OCI-LY1 (cell line): ENCODE measurements around the gene ZSCAN5A.

ENCODE experiments used
- H2AFZ ChIP-seq: fragments of 200-600 bp; sonication (generic), shearing (Covaris generic); 2 replicates; pipeline ENCODE4 v1.6.0; 2014; ENCODE audit warnings: antibody characterized with exemption, mild to moderate bottlenecking, low read length
- H3F3A ChIP-seq: fragments of 200-600 bp; sonication (generic), shearing (Covaris generic); 2 replicates; pipeline ENCODE4 v1.6.0; 2014; ENCODE audit warnings: mild to moderate bottlenecking, antibody characterized with exemption, low read length, moderate library complexity; ENCODE audit not compliant: insufficient read depth
- H3K27ac ChIP-seq: fragments of 200-600 bp; sonication (generic); 2 replicates; pipeline ENCODE4 v1.5.1; 2014; ENCODE audit warnings: low read length, mixed run types, mild to moderate bottlenecking, low read depth; ENCODE audit not compliant: poor library complexity, severe bottlenecking
- H3K27me3 ChIP-seq: fragments of 200-600 bp; sonication (generic); 2 replicates; pipeline ENCODE4 v1.6.0; 2014; ENCODE audit warnings: antibody characterized with exemption, mild to moderate bottlenecking, low read length, moderate library complexity; ENCODE audit not compliant: insufficient read depth
- H3K36me3 ChIP-seq: fragments of 200-600 bp; sonication (generic); 2 replicates; pipeline ENCODE4 v1.6.1; 2014; ENCODE audit warnings: mild to moderate bottlenecking, antibody characterized with exemption, low read length, moderate library complexity, mixed read lengths; ENCODE audit not compliant: insufficient read depth
- H3K4me1 ChIP-seq: fragments of 200-600 bp; sonication (generic); 2 replicates; pipeline ENCODE4 v1.5.1; 2014; ENCODE audit warnings: mild to moderate bottlenecking, low read length, moderate library complexity; ENCODE audit not compliant: insufficient read depth, severe bottlenecking
- H3K4me2 ChIP-seq: fragments of 200-600 bp; sonication (generic), shearing (Covaris generic); 2 replicates; pipeline ENCODE4 v1.6.1; 2014; ENCODE audit warnings: low read length
- H3K4me3 ChIP-seq: fragments of 200-600 bp; sonication (generic); 2 replicates; pipeline ENCODE4 v1.5.1; 2014; ENCODE audit warnings: low read length, low read depth, mild to moderate bottlenecking, mixed read lengths; ENCODE audit not compliant: poor library complexity, severe bottlenecking
- H3K79me2 ChIP-seq: fragments of 200-600 bp; shearing (Covaris generic); 2 replicates; pipeline ENCODE4 v1.6.1; 2016; ENCODE audit warnings: mixed run types, low read length, mixed read lengths; ENCODE audit not compliant: insufficient read depth
- H3K9ac ChIP-seq: fragments of 200-600 bp; sonication (generic), shearing (Covaris generic); 2 replicates; pipeline ENCODE4 v1.6.1; 2014; ENCODE audit warnings: mild to moderate bottlenecking, low read length, mixed read lengths
- H3K9me2 ChIP-seq: fragments of 200-600 bp; sonication (generic), shearing (Covaris generic); 2 replicates; pipeline ENCODE4 v1.6.1; 2014; ENCODE audit warnings: low read depth, mild to moderate bottlenecking, low read length, mixed read lengths
- H3K9me3 ChIP-seq: fragments of 200-600 bp; shearing (Covaris generic); 2 replicates; pipeline ENCODE4 v1.6.1; 2014; ENCODE audit warnings: low read length, mixed read lengths
- H4K20me1 ChIP-seq: fragments of 200-600 bp; sonication (generic), shearing (Covaris generic); 2 replicates; pipeline ENCODE4 v1.6.0; 2016; ENCODE audit warnings: mild to moderate bottlenecking, low read length; ENCODE audit not compliant: insufficient read depth
- EZH2 ChIP-seq: fragments of 200-600 bp; sonication (generic), shearing (Covaris generic); IDR thresholded peaks from 2 replicates; pipeline ENCODE4 v1.8.0; 2017; ENCODE audit warnings: borderline replicate concordance, mixed run types, mild to moderate bottlenecking, antibody characterized with exemption, low read length, moderate library complexity, mixed read lengths
- TF ChIP-seq, protein P1 (sequence below): fragments of 200-600 bp; sonication (generic), shearing (Covaris generic); IDR thresholded peaks from 2 replicates; pipeline ENCODE4 v1.5.1; 2017; ENCODE audit warnings: mild to moderate bottlenecking, antibody characterized with exemption, low read length, moderate library complexity, mixed read lengths

The ZSCAN5A gene

DNA sequence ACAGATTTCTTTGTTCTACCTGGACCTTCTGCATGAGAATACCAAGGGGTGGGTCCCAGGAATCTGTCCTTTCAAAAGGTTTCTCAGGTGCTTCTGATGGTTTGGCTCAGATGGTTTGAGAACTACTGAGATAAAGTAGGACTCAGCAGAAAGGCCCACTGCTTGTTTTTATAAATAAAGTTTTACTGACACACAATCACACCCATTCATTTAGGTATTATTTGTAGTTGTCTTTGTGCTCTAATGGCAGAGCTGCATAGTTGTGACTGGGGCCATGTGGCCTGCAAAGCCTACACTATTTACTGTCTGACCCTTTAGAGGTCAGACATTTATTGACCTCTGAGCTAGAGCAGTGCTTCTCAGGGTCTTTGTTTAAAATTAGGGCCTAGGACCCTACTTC is 24.5 kb downstream of the ZSCAN5A start:
- H3K79me2 ChIP-seq: no peaks in the 10 kb centered on the region
- no peaks in the 10 kb centered on the region for H3K9me2 ChIP-seq
- TF ChIP-seq, protein P1, sequence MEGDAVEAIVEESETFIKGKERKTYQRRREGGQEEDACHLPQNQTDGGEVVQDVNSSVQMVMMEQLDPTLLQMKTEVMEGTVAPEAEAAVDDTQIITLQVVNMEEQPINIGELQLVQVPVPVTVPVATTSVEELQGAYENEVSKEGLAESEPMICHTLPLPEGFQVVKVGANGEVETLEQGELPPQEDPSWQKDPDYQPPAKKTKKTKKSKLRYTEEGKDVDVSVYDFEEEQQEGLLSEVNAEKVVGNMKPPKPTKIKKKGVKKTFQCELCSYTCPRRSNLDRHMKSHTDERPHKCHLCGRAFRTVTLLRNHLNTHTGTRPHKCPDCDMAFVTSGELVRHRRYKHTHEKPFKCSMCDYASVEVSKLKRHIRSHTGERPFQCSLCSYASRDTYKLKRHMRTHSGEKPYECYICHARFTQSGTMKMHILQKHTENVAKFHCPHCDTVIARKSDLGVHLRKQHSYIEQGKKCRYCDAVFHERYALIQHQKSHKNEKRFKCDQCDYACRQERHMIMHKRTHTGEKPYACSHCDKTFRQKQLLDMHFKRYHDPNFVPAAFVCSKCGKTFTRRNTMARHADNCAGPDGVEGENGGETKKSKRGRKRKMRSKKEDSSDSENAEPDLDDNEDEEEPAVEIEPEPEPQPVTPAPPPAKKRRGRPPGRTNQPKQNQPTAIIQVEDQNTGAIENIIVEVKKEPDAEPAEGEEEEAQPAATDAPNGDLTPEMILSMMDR: no peak
- TF ChIP-seq EZH2: no peak
- no peak overlapping the region for H3K9ac ChIP-seq
- no peaks in the 10 kb centered on the region for H3K9me3 ChIP-seq
- H4K20me1 ChIP-seq: no peaks in the 10 kb centered on the region
- H3K4me1 ChIP-seq: no peaks in the 10 kb centered on the region
- peaks cover 13% of the 10 kb centered on the region for H3K36me3 ChIP-seq
- no peak overlapping the region for H2AFZ ChIP-seq
- H3F3A ChIP-seq: no peaks in the 10 kb centered on the region
- H3K27ac ChIP-seq: no peak overlapping the region
- H3K27me3 ChIP-seq: no peaks in the 10 kb centered on the region
- H3K4me2 ChIP-seq: no peak overlapping the region
- H3K4me3 ChIP-seq: no peak overlapping the region

DNA sequence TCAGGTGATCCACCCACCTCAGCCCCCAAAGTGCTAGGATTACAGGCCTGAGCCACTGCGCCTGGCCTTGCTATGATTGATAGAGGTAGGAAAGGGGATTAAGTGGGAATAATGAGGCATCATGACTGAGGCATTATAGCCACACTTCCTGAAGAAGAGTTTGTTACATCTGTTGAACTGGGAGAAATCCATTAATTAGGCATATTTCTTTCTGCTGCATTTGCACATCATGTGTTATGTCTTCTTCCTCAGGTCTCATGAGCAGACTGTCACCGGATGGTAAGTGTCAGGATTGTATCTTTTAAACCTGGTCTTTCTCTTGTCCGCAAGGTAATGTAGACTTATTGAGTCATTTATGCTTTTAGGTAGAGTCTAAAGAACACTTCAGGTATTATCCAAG is 29.9 kb downstream of the ZSCAN5A start:
- no peak overlapping the region for H3K4me3 ChIP-seq
- H3K36me3 ChIP-seq: no peaks in the 10 kb centered on the region
- TF ChIP-seq, protein P1: no peak
- TF ChIP-seq EZH2: no peak
- H3K4me2 ChIP-seq: no peak overlapping the region
- no peaks in the 10 kb centered on the region for H3F3A ChIP-seq
- no peak overlapping the region for H3K27ac ChIP-seq
- H3K9me3 ChIP-seq: no peaks in the 10 kb centered on the region
- H4K20me1 ChIP-seq: no peaks in the 10 kb centered on the region
- H2AFZ ChIP-seq: no peak overlapping the region
- no peaks in the 10 kb centered on the region for H3K79me2 ChIP-seq
- H3K9me2 ChIP-seq: no peaks in the 10 kb centered on the region
- no peak overlapping the region for H3K9ac ChIP-seq
- H3K27me3 ChIP-seq: no peaks in the 10 kb centered on the region
- H3K4me1 ChIP-seq: no peaks in the 10 kb centered on the region

GRCh38 chr19:56282809-56283208 is 31.8 kb downstream of the ZSCAN5A start:
- Histone ChIP-seq H3K27me3 (no peaks in the 10 kb centered on the region), H3K9me2 (no peaks in the 10 kb centered on the region)
- TF ChIP-seq, protein P1: no peak

More at GRCh38 chr19:56282809-56283208, 31.8 kb downstream of the ZSCAN5A start:
- Histone ChIP-seq H2AFZ (no peak overlapping the region), H3K27ac (no peak overlapping the region), H3K9me3 (no peaks in the 10 kb centered on the region), H3K4me2 (no peak overlapping the region), H4K20me1 (no peaks in the 10 kb centered on the region), H3K4me3 (no peak overlapping the region), H3K36me3 (no peaks in the 10 kb centered on the region), H3K79me2 (no peaks in the 10 kb centered on the region), H3K9ac (no peak overlapping the region), H3K4me1 (no peaks in the 10 kb centered on the region), H3F3A (no peaks in the 10 kb centered on the region)
